ENCODE results near the gene ZNF823.
A peak's percentile ranks its signal among the peaks of the same experiment; 100 is the strongest.

Gene ZNF823

GRCh38 chr19:11737964-11738745 lies 591 bp downstream of the ZNF823 start:
- DNase-seq (ENCODE audit: low spot score): no peak

DNA sequence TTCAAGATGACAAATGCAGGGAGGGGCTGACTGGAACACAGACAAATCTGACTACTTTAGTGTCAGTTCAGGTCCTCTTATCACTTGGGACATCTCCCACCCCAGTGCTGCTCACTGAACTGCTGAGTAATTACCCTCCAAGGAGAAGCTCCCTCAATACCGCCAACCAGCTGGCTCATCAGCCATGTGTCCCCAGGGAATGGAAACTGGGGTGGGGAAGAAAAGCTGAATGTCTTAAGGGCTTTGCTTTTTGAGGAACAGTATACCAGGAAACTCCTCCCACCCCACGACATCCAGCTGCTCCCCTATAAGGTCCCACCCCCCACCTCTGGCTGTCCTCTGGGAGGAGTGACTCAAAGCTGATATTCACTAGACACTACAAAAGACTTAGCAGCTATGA lies 2.0 kb downstream of the ZNF823 start:
- DNase-seq (ENCODE audit: low spot score): no peak

- DNase-seq (ENCODE audit: low spot score): no peak
Observed at GRCh38 chr19:11735375-11735774, 3.4 kb downstream of the ZNF823 start.

DNA sequence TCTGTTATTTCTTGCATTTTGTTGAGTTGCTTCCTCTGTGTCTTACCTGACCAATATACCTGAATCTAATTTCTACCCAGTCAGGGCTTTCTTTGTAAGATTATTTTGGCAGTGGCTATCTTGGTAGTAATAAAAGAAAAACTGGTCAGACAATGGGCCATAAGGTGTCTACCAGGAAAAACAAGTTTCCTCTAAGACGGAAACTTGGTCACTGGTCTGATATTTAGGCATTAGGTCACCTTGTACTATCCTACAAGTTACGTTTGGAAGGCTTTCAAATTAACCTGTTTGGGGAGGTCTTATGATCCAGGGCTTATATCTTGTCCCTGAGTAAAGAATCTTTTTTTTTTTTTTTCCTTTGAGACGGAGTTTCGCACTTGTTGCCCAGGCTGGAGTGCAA lies 9.2 kb downstream of the ZNF823 start:
- no peak for DNase-seq (ENCODE audit: low spot score)

DNA sequence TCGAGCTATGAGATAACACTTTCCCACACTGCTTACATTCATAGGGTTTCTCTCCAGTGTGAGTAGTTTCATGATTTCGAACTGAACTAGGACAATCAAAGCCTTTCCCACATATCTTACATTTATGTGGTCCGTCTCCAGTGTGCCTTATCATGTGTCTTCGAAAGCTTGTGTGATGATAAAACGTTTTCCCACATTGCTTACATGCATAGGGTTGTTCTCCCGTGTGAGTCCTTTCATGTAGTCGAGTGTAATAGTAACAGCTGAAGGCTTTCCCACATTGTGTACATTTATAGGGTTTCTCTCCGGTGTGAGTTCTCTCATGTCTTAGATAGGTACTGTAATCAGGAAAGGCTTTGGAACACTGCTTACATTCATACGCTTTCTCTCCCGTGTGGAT lies 16.3 kb downstream of the ZNF823 start:
- no peak for DNase-seq (ENCODE audit: low spot score)

GRCh38 chr19:11721681-11722080 lies 17.1 kb downstream of the ZNF823 start:
- DNase-seq (ENCODE audit: low spot score): no peak

GRCh38 chr19:11710313-11710712 lies 28.4 kb downstream of the ZNF823 start:
- no peak for DNase-seq (ENCODE audit: low spot score)

- no peak for DNase-seq (ENCODE audit: low spot score)
Observed at GRCh38 chr19:11708457-11708856, 30.3 kb downstream of the ZNF823 start.

GRCh38 chr19:11705474-11705873 lies 33.3 kb downstream of the ZNF823 start:
- DNase-seq (ENCODE audit: low spot score): no peak

- DNase-seq (ENCODE audit: low spot score): no peak
Observed at GRCh38 chr19:11704626-11705025, 34.1 kb downstream of the ZNF823 start.

DNA sequence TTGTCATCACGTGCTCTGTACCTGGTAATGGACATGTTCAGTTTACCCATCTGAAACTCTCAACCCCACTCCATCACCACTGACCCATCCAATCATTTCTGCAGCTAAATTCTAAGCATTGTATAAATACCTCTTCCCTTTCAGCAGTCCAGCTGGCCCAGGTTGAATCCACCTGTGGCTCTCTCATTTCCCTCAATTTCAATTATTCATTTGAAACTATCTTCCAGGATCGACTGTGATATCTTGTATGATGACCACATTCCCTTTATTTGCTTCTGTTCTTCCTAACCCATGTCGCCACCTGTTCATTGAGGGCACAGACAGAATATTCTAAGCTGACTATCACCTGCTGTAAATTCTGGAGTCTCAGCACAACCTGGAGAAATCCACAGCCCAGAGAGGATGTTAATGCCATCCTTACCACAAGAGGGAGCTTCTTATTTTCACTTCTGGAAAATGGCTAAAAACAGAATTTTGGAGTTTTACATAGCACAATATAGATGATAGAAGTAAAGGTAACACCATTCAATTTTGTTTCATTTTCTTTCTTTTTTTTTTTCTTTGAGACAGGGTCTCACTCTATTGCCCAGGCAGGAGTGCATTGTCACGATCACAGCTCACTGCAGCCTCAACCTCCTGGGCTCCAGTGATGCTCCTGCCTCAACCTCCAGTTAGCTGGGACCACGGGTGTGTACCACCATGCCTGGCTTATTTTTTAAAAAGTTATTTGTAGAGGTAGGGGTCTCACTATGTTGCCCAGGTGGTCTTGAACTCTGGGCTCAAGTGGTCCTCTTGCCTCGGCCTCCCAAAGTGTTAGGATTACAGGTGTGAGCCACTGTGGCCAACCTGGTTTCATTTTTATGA lies 38.6 kb downstream of the ZNF823 start:
- DNase-seq (ENCODE audit: low spot score): no peak

- DNase-seq (ENCODE audit: low spot score): no peak
Observed at GRCh38 chr19:11698231-11698630, 40.5 kb downstream of the ZNF823 start.

- DNase-seq (ENCODE audit: low spot score): no peak
Observed at GRCh38 chr19:11697284-11697855, 41.4 kb downstream of the ZNF823 start.

- DNase-seq (ENCODE audit: low spot score): peak; percentile 95
Observed at GRCh38 chr19:11694533-11695439, 44.0 kb downstream of the ZNF823 start.

- no peak for DNase-seq (ENCODE audit: low spot score)
Observed at GRCh38 chr19:11693505-11694499, 44.9 kb downstream of the ZNF823 start.

DNA sequence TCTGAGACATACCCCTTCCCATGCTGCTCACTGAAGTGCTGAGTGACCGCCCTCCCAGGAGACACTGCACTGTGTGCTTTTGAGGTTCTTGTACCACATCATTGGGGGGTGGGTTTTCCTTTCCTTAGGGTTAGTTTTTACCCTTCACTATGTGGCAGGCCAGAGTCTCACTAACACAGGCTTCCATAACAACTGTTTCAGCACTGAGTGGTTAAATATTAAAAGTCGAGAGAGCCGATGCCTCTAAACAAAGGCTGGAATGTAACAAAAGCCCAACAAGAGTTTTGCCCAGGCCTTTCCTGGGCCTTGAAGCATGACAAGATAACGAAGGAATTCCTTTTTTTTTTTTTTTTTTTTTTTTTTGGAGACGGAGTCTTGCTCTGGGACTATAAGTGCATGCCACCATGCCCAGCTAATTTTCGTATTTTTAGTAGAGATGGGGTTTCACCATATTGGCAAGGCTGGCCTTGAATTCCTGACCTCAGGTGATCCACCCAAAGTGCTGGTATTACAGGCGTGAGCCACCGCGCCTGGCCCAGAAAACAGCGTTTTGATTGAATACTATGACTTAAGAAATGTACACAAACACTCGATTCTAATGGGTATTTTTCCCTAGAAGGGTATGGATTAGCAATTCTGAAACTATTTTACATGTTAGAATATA lies 46.5 kb downstream of the ZNF823 start:
- no peak for DNase-seq (ENCODE audit: low spot score)

DNA sequence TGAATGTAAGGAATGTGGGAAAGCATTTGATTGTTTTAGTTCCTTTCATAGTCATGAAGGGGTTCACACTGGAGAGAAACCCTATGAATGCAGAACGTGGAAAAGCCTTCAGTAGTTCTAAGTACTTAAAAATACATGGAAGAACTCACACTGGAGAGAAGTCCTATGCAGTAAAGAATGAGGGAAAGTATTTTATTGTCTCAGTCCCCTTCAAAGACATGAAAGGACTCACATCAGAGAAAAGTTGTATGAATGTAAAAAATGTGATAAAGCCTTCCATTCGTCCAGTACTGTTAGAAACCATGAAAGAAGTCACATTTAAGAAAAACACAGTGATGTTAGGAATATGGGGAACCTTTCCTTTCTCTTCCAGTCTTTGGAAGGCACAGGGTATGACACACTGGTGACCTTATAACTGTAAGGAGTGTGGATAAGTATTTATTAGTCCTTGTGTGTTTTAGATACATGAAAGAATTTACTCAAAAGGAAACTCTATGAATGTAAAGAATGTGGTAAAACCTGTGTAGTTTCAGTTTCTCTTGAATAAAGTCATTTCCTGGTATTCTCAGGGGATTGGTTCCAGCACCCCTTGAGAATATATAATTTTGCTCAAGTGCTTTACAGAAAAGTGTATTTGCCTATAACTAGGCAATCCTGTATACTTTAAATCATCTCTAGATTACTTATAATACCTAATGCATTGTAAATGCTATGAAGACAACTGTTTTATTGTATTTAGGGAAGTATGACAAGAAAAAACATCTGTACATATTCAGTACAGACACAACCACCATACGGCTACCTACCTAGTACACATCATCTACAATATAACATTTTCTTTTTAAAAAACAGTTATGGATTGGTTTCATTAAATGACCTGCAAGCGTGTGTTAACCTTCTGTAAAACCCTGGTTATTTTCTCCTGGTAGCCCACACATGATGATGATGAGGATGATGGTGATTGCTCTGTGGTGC lies 52.8 kb downstream of the ZNF823 start:
- no peak for DNase-seq (ENCODE audit: low spot score)

DNA sequence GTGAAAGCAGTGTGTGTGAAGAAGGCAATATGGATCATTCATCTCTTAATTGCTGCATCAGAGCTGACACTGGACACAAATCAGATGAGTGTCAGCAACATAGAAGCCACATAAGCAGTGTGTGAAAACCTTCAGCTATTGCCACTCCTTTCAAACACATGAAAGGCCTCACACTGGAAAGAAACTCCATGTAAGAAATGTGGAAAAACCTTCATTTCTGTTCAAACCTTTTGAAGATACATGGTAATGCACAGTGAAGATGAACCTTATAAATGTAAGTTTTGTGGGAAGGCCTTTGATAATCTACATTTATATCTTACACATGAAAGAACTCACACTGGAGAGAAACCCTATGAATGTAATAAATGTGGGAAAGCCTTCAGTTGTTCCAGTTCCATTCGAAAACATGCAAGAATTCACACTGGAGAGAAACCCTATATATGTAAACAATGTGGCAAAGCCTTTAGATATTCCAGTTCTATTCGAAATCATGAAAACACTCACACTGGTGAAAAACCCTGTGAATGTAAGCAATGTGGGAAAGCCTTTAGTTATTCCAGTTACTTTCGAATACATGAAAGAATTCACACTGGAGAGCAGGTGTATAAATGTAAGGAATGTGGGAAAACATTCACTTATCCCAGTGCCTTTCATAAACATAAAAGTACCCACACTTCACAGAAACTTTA lies 53.6 kb downstream of the ZNF823 start:
- no peak for DNase-seq (ENCODE audit: low spot score)

Data from left forelimb (tissue), 1 donor.